ENCODE data around the gene DHRS2.
"Not testable (repeated sequence)": the region's sequence is repeated elsewhere in the genome, so short reads cannot be mapped to it uniquely, and the experiment has no call there.

The DHRS2 gene

GRCh38 chr14:23648764-23649460 is 12.7 kb downstream of the DHRS2 start:
- no peak for DNase-seq (ENCODE audit: low read depth)

- DNase-seq (ENCODE audit: low read depth), result no peak
Measured at GRCh38 chr14:23650506-23650905, 14.3 kb downstream of the DHRS2 start.

DNA sequence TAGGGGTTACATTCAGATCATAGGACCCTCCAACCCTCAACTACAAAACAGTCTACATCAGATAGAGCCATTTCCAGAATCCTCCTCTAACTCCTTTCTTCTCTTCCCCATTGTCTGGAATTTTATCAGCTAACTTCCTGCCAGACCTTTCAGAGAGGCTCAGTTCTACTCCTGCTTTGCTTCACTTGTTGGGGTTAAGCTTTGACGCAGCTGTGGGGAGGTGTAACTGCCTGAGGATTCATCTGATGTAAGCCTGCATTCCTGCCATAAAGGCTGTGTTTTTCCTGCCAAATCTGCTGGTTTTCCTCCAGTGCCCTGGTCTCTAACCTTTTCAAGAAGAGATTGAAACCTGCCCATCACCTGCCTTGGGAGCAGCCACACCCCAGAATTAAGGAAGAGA is 16.9 kb downstream of the DHRS2 start:
- DNase-seq (ENCODE audit: low read depth), result no peak

DNA sequence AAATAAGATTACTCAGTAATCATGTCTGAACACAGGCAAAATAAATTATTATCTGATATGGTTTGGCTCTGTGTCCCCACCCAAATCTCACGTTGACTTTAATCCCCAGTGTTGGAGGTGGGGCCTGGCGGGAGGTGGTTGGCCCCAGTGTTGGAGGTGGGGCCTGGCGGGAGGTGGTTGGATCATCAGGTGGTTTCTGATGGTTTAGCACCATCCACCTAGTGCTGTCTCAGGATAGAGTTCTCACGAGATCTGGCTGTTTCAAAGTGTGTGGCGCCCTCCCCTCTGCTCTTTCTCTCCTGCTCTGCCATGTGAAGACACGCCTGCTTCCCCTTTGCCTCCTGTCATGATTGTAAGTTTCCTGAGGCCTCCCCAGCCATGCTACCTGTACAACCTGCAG is 18.1 kb downstream of the DHRS2 start:
- DNase-seq (ENCODE audit: low read depth), result no peak

- no peak for DNase-seq (ENCODE audit: low read depth)
Measured at GRCh38 chr14:23657959-23658470, 21.9 kb downstream of the DHRS2 start.

DNA sequence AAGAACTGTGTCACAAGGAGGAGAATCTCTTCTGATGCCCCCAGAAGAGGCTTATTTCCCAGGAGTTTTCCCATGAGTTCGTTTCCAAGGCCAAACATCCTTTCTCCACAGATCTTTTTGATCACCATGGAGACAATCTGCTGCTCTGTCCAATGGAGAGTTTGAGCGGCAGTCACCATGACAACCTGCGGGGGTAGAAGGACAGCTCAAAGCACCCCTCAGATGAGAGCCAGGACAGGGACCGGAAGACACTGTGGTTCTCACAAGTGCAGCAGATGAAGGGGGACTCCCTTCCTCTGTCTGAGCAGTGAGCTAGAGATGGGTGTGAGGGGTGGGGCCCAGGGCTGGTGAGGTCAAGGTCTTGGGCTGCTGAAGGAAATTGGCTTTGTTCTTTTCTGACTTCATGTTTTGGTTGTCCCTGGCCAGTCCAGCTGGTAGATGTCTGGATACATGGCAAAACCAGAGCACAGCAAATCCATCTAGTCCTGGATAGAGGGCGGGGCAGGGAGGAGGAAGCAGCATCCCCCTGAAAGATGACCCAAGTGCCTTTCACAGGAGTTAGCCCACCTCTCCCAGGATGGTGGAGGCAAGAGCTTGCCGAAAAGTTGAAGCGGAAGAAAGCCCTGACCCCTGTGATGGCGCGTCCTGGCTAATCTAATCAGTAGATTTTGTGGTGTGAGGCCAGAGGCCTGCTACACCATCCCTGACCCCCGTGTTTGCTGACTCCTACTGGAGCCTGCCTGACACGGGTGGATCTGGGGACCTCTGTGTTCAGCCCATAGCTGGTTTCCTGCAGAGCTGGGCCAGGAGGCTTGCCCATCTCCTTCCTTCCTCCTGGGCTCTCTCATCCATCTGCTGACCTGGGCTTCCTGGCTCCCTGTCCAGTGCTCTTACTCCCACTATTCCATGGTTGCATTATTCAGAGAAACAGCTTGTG is 24.4 kb downstream of the DHRS2 start:
- peak; percentile 17 for DNase-seq (ENCODE audit: low read depth)

DNA sequence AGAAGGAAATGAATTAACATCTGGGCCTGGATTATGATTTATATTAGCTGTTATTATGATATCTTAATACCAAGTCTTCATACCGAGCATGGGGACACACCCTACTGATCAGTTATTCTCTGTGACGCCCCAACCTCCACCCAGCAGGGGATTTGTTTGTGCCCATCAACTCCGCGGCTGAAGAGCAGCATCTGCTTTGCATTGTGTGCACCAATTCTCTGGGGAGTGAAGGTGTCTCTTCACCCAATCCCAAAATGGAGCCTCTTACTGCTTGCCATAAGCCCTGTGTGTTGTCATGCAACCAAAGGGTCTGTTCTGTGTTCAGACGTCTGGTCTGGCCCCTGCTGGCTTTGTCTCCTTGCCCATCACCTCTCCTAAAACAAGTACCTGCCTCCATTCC is 25.4 kb downstream of the DHRS2 start:
- DNase-seq (ENCODE audit: low read depth), result no peak

GRCh38 chr14:23663127-23663526 is 27.0 kb downstream of the DHRS2 start:
- no peak for DNase-seq (ENCODE audit: low read depth)

DNA sequence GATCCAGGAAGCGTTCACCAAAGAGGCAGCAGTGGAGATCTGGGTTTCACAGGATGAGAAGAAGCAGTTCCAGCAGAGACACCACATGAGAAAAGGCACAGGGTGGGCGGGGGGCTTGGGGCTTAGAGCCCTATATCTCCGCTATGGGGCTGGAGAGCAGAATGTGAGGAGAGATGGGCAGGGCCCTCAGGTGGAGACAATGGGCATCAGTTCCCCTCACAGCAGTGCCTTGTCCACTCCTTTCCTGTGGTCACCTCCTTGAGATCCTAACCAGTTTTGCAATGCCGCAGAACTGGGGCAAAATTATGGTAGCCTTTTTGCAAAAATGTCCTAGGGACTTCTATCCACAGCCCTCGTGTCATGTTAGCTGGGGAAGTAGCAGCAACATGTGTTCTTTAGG is 27.5 kb downstream of the DHRS2 start:
- no peak for DNase-seq (ENCODE audit: low read depth)

- DNase-seq (ENCODE audit: low read depth), result no peak
Measured at GRCh38 chr14:23664207-23664885, 28.2 kb downstream of the DHRS2 start.

DNA sequence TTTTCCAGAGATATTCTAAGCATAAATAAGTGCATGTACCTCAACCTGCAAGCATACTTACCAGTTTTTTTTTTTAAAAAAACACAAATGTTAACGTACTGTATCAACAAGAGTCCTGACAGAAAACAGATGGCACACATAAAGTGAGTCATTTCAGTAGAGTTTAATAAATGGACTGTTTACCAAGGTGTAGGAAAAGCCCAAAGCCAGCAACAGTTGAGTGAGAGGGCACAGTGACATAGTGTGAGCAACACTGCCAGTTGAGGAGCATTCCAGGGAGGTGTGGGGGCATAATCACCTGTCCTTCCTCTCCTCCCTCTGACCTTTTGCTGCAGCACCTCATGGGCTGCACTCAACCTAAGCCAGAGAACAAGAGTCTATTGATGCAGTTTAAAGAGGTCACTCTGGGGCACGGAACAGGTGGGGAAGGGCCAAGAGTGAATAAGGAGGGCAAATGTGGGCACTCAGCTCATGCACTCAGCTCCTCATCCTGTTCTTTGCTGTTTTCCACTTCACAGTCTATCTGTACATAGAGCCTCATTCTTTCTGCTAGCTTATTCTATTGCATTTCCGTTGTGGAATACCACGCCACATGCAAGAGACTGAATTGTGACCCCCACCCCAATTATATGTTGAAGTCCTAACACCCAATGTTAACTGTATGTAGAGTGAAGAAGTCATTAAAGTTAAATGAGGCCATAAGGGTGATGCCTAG is 29.3 kb downstream of the DHRS2 start:
- no peak for DNase-seq (ENCODE audit: low read depth)

DNA sequence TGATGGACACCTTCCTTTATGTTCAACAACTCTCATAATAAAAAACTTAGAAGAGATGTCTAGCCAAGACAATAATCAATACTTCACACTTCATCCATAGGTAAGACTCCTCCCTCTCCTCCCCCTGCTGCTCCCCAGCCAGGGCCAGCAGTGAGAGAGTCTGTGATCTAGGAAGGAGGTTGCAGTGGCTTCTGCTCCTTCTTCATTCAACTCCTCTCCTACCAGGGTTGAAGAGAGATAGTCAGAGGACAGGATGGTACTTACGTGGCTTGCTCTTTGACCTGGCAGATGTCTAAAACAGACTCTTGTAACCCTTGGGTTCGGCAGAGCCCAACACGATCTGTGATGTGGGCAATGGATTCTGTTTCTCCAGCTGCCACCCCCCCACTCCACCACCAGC is 31.0 kb downstream of the DHRS2 start:
- DNase-seq (ENCODE audit: low read depth), result no peak

DNA sequence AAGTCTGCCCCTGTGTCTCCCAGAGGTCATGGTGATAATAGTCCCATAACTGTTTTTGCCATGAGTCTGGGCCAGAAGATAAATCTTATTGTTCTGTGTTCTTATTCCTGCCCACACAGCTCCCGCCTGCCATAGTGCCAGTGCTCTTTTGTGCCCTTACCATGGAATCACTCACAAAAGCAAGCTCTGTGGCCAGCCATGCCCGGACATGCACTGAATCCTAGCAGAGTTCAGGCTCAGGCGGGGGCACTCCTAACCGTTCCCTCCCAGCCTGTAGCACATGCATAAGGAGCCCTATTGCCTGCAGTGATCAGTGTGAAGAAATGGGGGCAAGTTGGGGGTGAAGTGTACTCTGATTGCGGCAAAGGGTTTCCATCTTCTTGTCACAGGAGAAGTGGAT is 33.3 kb downstream of the DHRS2 start:
- no peak for DNase-seq (ENCODE audit: low read depth)

DNA sequence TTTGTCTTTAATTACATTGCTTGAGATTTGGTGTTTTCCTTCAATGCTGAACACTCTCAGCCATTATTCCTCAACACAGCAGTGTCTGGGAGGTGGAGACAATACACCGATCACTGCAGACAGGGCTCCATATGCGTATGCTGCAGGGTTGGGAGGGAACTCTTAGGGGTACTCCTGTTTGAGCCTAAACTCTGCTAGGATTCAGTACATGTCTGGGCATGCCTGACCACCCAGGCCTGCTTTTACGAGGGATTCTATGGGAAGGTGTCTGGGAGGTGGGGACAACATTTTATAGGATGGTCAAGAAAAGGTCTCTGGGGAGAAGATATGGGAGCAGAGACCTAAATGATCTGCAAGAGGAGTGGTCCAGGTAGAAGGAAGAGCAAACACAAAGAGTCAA is 34.3 kb downstream of the DHRS2 start:
- no peak for DNase-seq (ENCODE audit: low read depth)

GRCh38 chr14:23672200-23672599 is 36.0 kb downstream of the DHRS2 start:
- no peak for DNase-seq (ENCODE audit: low read depth)

- no peak for DNase-seq (ENCODE audit: low read depth)
Measured at GRCh38 chr14:23675337-23675736, 39.2 kb downstream of the DHRS2 start.

- DNase-seq (ENCODE audit: low read depth), result no peak
Measured at GRCh38 chr14:23675906-23676305, 39.7 kb downstream of the DHRS2 start.

DNA sequence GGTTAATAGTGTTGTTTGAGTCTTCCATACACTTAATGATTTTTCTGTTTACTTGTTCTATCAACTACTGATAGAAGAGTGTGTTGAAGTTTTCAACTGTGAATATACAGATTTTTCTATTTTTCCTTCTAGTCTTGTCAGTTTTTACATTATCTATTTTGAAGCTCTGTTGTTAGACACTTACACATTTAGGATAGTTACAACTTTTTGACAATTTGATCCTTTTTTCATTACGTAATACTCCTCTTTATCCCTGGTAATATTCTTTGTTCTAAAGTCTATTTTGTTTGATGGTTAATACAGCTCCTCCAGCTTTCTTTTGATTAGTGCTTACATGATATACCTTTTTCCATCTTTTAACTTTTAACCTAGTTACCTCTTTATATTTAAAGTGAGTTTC is 45.2 kb downstream of the DHRS2 start:
- DNase-seq (ENCODE audit: low read depth), result no peak

- DNase-seq (ENCODE audit: low read depth), result not testable (repeated sequence)
Measured at GRCh38 chr14:23689709-23690514, 53.7 kb downstream of the DHRS2 start.

GRCh38 chr14:23692416-23692815 is 56.3 kb downstream of the DHRS2 start:
- no peak for DNase-seq (ENCODE audit: low read depth)

DNA sequence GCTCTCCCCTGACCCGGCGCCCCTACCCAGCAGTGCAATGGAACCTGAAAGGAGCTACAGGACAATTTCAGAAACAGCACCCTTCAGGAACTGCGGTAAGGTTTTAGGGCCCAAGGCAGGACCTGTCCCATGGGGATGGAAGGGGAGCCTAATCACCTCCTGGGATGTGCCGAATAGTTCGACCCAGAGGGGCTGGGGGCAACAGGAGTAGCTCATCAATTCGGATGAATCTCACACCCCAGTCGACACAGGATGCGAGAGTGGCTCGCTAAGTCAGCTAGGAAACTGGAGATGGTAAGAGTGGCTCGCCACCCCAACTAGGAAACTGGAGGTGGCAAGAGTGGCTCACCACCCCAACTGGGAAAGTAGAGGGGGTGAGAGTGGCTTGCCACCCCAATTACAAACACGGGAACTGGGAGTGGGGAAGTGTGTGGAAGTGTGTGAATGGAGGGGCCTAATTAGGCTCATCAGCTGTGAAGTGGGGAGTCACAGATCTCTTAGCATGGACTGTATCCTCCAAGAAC is 57.1 kb downstream of the DHRS2 start:
- DNase-seq (ENCODE audit: low read depth), result no peak
